GM19397 (cell line): ENCODE results near the gene INTS1.

Experiments used
- ATAC-seq: cut with Tn5 transposase; IDR thresholded peaks from one replicate; pipeline ENCODE4 v1.9.1; 2021; ENCODE audit warnings: mild to moderate bottlenecking, moderate library complexity; ENCODE audit not compliant: unreplicated experiment

Gene INTS1

GRCh38 chr7:1503816-1504775, at the start of gene INTS1:
TSS of gene INTS1 (minus strand) at chr7:1504389. CDS start at chr7:1503960, 429 bp downstream.
- peak; percentile 85 for ATAC-seq

- no peak for ATAC-seq
Measured at GRCh38 chr7:1553512-1554210, 49.5 kb upstream of the INTS1 start.

- ATAC-seq, result no peak
Measured at GRCh38 chr7:1552200-1552599, 48.0 kb upstream of the INTS1 start.

GRCh38 chr7:1550846-1551155, 46.6 kb upstream of the INTS1 start:
- ATAC-seq, result no peak

GRCh38 chr7:1550005-1550845, 46.0 kb upstream of the INTS1 start:
- no peak for ATAC-seq

- ATAC-seq, result no peak
Measured at GRCh38 chr7:1549357-1550004, 45.3 kb upstream of the INTS1 start.

GRCh38 chr7:1548944-1549343, 44.8 kb upstream of the INTS1 start:
- ATAC-seq, result no peak

- ATAC-seq, result no peak
Measured at GRCh38 chr7:1548438-1548831, 44.2 kb upstream of the INTS1 start.

GRCh38 chr7:1547777-1548437, 43.7 kb upstream of the INTS1 start:
- ATAC-seq, result no peak

- ATAC-seq, result no peak
Measured at GRCh38 chr7:1546909-1547776, 43.0 kb upstream of the INTS1 start.

GRCh38 chr7:1546274-1546908, 42.2 kb upstream of the INTS1 start:
- no peak for ATAC-seq

GRCh38 chr7:1545417-1546246, 41.4 kb upstream of the INTS1 start:
- ATAC-seq, result no peak

GRCh38 chr7:1544896-1545416, 40.8 kb upstream of the INTS1 start:
- no peak for ATAC-seq

- ATAC-seq, result no peak
Measured at GRCh38 chr7:1544178-1544895, 40.1 kb upstream of the INTS1 start.

- ATAC-seq, result no peak
Measured at GRCh38 chr7:1543826-1544177, 39.6 kb upstream of the INTS1 start.

GRCh38 chr7:1542841-1543747, 38.9 kb upstream of the INTS1 start:
- ATAC-seq, result no peak
